PC-9 (cell line): ENCODE results near the gene DOCK9.

Source experiments
- EZH2 ChIP-seq: fragments of 200-600 bp; sonication (generic); IDR thresholded peaks from 2 replicates; pipeline ENCODE4 v1.8.0; 2017; ENCODE audit warnings: antibody characterized with exemption, low read depth
- TF ChIP-seq, protein P1 (sequence below): fragments of 200-600 bp; sonication (generic); conservative IDR thresholded peaks from 2 replicates; pipeline ENCODE4 v1.6.1; 2017; ENCODE audit warnings: mixed run types, antibody characterized with exemption, mild to moderate bottlenecking, moderate library complexity

DNA sequence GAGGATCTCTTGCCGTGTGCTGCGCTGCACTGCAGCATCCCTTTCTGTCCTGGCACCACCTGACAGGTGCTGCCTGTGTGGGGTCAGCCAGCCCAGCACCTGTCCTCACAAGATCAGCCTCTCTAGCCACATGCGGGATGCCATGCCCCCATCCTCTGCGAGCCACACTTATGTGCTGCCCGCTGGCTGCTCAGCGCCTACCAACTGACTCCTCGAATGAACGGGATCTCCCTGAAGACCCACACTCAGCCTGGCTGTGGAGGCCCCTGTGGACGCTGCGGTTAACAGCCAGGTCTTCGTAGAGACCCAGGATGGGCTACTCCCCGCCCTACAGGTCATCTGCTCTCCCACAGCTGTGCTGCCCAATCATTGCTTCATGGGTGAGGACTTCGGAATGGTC is 106.1 kb downstream of the DOCK9 start:
- TF ChIP-seq, protein P1, sequence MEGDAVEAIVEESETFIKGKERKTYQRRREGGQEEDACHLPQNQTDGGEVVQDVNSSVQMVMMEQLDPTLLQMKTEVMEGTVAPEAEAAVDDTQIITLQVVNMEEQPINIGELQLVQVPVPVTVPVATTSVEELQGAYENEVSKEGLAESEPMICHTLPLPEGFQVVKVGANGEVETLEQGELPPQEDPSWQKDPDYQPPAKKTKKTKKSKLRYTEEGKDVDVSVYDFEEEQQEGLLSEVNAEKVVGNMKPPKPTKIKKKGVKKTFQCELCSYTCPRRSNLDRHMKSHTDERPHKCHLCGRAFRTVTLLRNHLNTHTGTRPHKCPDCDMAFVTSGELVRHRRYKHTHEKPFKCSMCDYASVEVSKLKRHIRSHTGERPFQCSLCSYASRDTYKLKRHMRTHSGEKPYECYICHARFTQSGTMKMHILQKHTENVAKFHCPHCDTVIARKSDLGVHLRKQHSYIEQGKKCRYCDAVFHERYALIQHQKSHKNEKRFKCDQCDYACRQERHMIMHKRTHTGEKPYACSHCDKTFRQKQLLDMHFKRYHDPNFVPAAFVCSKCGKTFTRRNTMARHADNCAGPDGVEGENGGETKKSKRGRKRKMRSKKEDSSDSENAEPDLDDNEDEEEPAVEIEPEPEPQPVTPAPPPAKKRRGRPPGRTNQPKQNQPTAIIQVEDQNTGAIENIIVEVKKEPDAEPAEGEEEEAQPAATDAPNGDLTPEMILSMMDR: no peak
- no peak for TF ChIP-seq EZH2
